Adrenal gland (tissue), 12 donors: ENCODE measurements around the gene ANTXR1. TPM values are rescaled to one million over a fixed set of nuclear protein-coding genes. Genes with fewer than 3 reads are reported as not detected.

Experiments used
- DNase-seq, 7 donors: peaks; one replicate each; pipeline ENCODE4 v3.0.0-alpha.2; 2019 to 2020
- H3K27ac ChIP-seq, 5 donors: fragments of 200-600 bp; sonication (generic) in 4 of 5; 1 replicate in 3 of 5; 2 replicates in 2 of 5; pipeline versions ENCODE4 v1.5.1 to v1.8.0; 2016 to 2020; ENCODE audit warnings: mild to moderate bottlenecking in 1 of 5
- H3K27me3 ChIP-seq: fragments of 200-600 bp; 2 replicates; pipeline ENCODE4 v1.8.0; 2021
- H3K36me3 ChIP-seq, 2 donors: fragments of 200-600 bp; replicated peaks in 1 of 2; 1 replicate in 1 of 2; 2 replicates in 1 of 2; pipeline versions ENCODE4 v1.5.1 to v1.8.0; 2018 to 2022
- H3K4me1 ChIP-seq, 2 donors: fragments of 200-600 bp; replicated peaks in 1 of 2; 1 replicate in 1 of 2; 2 replicates in 1 of 2; pipeline versions ENCODE4 v1.5.1 to v1.8.0; 2018 to 2021
- H3K4me3 ChIP-seq, 4 donors: fragments of 200-600 bp; sonication (generic) in 3 of 4; one replicate each; pipeline ENCODE4 v1.5.1; 2016 to 2018
- H3K9me3 ChIP-seq, 3 donors: fragments of 200-600 bp; sonication (generic) in 1 of 3; replicated peaks in 1 of 3; 1 replicate in 2 of 3; 2 replicates in 1 of 3; pipeline versions ENCODE4 v1.5.1 to v1.8.0; 2016 to 2021
- POLR2A ChIP-seq, 2 donors: fragments of 450-650 bp; IDR thresholded peaks; one replicate each; pipeline ENCODE4 v1.6.1; 2017; ENCODE audit warnings: antibody characterized with exemption in 2 of 2, mild to moderate bottlenecking in 2 of 2, moderate library complexity in 1 of 2
- WGBS, 4 donors: extraction: QIAGEN DNeasy Blood & Tissue Kit in 2 of 4; methylation state at CpG; one replicate each; pipeline versions ENCODE4 v1.1.5 to v1.1.7; 2013 to 2017; 5-methylcytosine and 5-hydroxymethylcytosine counted together
- intact Hi-C, 2 donors: fragments of 100-400 bp; cut with DNase I; formaldehyde crosslinking; loops; one replicate each; pipeline versions ENCODE4 v1.14.1 to v1.15.0; 2022 to 2023
- polyA plus RNA-seq, 3 donors: library from polyadenylated mRNA; stranded (reverse); fragments of 200-250 nt in 2 of 3; fragments of 350-450 nt in 1 of 3; fragmentation: Illumina TruSeq in 1 of 3; extraction: RNeasy Lipid Tissue Mini Kit (QIAGEN cat#74804) in 1 of 3; gene quantifications; one replicate each; pipeline ENCODE4 v1.2.3, GENCODE V29; 2013 to 2014
- total RNA-seq, 9 donors: library from RNA; depleted of rRNA in 4 of 9; stranded (reverse); fragments of >200 nt in 4 of 9; fragments of 120-200 nt in 1 of 9; fragmentation: NEBNext Ultra II Directional in 1 of 9; extraction: Animal tissue kit (Norgen Biotek cat#: 25700) in 1 of 9; gene quantifications; one replicate each; pipeline versions ENCODE4 v1.1.0 to v1.2.4, GENCODE V29; 2013 to 2023
- TF ChIP-seq, protein P1 (sequence below), 6 experiments: fragments of 450-650 bp in 4 of 6; fragments of 200-600 bp in 2 of 6; sonication (generic) in 1 of 6; IDR thresholded peaks; 1 replicate in 5 of 6; 2 replicates in 1 of 6; pipeline versions ENCODE4 v1.5.1 to v1.8.0; 2016 to 2021; ENCODE audit warnings: antibody characterized with exemption in 6 of 6, mild to moderate bottlenecking in 2 of 6, moderate library complexity in 1 of 6
- donor health status: healthy with polysubstance abuse.
- donor health status: Bipolar disorder and iron deficiency.
- donor health status: DM: yes; HTN: yes; CAD: no.
- donor health status: DM: no; HTN: no; CAD: no.
- donor health status: DM: no; HTN: no; CAD: no.
- donor health status: DM: yes; HTN: yes; CAD: no.

The ANTXR1 gene
- total and polyA plus RNA-seq, 12 donors = 19.0 to 386 (median 119) TPM

DNA sequence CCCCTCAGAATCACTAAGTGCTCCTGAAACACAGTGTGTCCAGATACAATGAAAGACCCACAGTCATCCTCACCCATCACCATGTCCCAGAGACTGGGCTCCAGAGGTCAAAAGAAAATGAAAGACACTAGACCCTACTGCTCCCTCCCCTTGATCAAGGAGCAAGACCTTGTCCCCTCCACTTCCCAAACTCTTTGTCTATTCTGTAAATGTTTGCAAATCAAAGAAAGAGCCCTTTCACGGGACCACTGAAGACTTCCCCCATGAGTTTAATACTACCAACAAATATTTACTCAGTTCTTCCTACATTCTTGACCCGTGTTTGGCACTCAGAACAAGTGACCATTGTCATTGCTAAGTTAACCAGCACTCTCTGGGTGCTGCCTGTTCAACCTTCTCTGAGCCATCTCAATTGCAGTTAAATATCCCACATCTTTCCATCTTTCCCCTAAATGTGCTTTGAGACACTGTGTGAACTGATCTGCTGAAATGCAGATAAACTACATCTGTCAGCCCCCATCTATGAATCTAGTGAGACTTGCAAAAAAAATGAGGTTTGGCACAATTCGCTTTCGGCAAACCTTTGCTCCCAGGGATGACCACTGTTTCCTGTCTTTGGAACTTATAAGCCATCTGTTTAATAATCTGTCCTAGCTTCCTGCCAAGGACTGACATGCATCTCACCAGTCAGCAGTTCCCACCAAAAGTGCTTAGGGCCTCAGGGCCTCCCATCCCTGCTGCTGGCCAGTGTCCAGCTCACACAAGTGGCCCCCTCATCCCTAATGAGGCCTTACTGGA, 203.8 kb downstream of the ANTXR1 start:
- Histone ChIP-seq H3K36me3 (no peaks in the 10 kb centered on the region), H3K27ac (peak overlapping the region in 1 of 5 donors; percentile 47), H3K9me3 (no peaks in the 10 kb centered on the region), H3K4me1 (peaks cover 0 to 25% of the 10 kb centered on the region in 2 donors), H3K4me3 (no peak overlapping the region), H3K27me3 (no peaks in the 10 kb centered on the region)
- no peak for TF ChIP-seq POLR2A (IDR thresholded peaks at IDR 0.05)
- TF ChIP-seq, protein P1, sequence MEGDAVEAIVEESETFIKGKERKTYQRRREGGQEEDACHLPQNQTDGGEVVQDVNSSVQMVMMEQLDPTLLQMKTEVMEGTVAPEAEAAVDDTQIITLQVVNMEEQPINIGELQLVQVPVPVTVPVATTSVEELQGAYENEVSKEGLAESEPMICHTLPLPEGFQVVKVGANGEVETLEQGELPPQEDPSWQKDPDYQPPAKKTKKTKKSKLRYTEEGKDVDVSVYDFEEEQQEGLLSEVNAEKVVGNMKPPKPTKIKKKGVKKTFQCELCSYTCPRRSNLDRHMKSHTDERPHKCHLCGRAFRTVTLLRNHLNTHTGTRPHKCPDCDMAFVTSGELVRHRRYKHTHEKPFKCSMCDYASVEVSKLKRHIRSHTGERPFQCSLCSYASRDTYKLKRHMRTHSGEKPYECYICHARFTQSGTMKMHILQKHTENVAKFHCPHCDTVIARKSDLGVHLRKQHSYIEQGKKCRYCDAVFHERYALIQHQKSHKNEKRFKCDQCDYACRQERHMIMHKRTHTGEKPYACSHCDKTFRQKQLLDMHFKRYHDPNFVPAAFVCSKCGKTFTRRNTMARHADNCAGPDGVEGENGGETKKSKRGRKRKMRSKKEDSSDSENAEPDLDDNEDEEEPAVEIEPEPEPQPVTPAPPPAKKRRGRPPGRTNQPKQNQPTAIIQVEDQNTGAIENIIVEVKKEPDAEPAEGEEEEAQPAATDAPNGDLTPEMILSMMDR (IDR thresholded peaks at IDR 0.05) = peak in 1 of 6 experiments; percentile 8
- intact Hi-C loops = no loop called here
- DNase-seq = peak in 5 of 7 donors; percentile 25 to 62 (median 31)
- 45 to 71% (median 61%) methylated on average over 4 of the region's 4 CpGs for WGBS, 4 donors

DNA sequence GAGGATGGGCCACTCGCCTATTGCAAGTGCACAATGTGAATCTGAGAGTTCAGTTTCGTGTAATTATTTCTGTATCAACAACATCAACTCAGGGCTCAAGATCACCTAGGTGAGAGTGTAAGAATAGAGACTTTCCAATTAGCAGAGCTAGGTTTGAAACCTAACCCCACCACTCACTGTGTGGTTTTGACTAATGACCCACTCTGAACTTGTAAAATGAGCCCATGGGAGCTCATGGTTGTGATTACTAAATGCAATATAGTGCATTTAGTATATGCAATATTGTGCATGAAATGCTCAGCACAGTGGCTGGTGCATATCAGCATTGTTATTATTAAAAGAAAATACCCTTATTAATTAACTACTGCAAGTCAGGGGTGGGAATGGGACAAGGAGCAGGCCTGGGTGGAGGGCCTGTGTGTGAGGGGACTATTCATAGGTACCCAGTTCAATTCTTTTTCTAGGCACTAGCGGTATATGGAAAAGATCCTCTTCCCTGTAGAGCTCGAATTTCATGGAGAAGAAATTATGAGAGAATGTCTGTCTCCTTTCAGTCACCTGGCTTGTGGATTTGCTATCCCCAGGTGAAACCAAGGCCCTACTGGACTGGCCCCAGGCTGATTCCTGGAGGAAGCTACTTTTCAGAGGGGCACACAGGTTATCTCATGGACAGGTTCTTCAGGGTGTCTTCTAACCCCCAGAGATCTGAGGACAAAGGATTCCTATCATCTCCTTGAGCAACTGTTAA, 204.5 kb downstream of the ANTXR1 start:
- intact Hi-C loops = no loop called here
- Histone ChIP-seq H3K27ac (peak overlapping the region in 1 of 5 donors; percentile 5), H3K9me3 (no peaks in the 10 kb centered on the region), H3K4me3 (no peak overlapping the region), H3K36me3 (no peaks in the 10 kb centered on the region), H3K27me3 (no peaks in the 10 kb centered on the region), H3K4me1 (peaks cover 0 to 26% of the 10 kb centered on the region in 2 donors)
- WGBS, 4 donors = 80 to 87% (median 84%) methylated on average over 3 to 4 of the region's 4 CpGs
- TF ChIP-seq POLR2A (IDR thresholded peaks at IDR 0.05) = no peak
- TF ChIP-seq, protein P1 (IDR thresholded peaks at IDR 0.05) = no peak
- no peak for DNase-seq

- intact Hi-C loops = no loop called here
These were observed 208.5 kb downstream of the ANTXR1 start for GRCh38 chr2:69221512-69221911.

More at GRCh38 chr2:69221512-69221911, 208.5 kb downstream of the ANTXR1 start:
- H3K4me3 ChIP-seq = no peak overlapping the region
- H3K4me1 ChIP-seq = peaks cover 5 to 20% of the 10 kb centered on the region in 2 donors
- H3K27me3 ChIP-seq = no peaks in the 10 kb centered on the region
- TF ChIP-seq POLR2A (IDR thresholded peaks at IDR 0.05) = no peak
- TF ChIP-seq, protein P1 (IDR thresholded peaks at IDR 0.05) = no peak
- no peak for DNase-seq
- no peaks in the 10 kb centered on the region for H3K9me3 ChIP-seq
- H3K36me3 ChIP-seq = no peaks in the 10 kb centered on the region
- H3K27ac ChIP-seq = peak overlapping the region in 1 of 5 donors; percentile 43
